Embryonic facial prominence (tissue), 1 donor: ENCODE results near the gene OR4X2.
"Not testable (repeated sequence)": the region's sequence is repeated elsewhere in the genome, so short reads cannot be mapped to it uniquely, and the experiment has no call there.

ENCODE experiments used
- DNase-seq: peaks from one replicate; pipeline ENCODE4 v3.0.0-alpha.2; 2016; ENCODE audit errors: extremely low spot score

Gene OR4X2

GRCh38 chr11:48244804-48245203, at the start of gene OR4X2:
TSS of gene OR4X2 (plus strand) at chr11:48245104. CDS start at chr11:48245104, 0 bp downstream.
- DNase-seq = no peak

- no peak for DNase-seq
Observed at GRCh38 chr11:48207881-48208280, 37.0 kb upstream of the OR4X2 start.

GRCh38 chr11:48210052-48210451, 34.9 kb upstream of the OR4X2 start:
- no peak for DNase-seq

- DNase-seq = no peak
Observed at GRCh38 chr11:48216510-48216909, 28.4 kb upstream of the OR4X2 start, which contains the start of gene OR4B1. TSS of gene OR4B1 (plus strand) at chr11:48216810. CDS start at chr11:48216810, 0 bp downstream.

GRCh38 chr11:48228761-48229160, 16.1 kb upstream of the OR4X2 start:
- no peak for DNase-seq

GRCh38 chr11:48230057-48230456, 14.8 kb upstream of the OR4X2 start:
- not testable (repeated sequence) for DNase-seq

GRCh38 chr11:48237727-48238126, 7.2 kb upstream of the OR4X2 start:
- DNase-seq = no peak

GRCh38 chr11:48242501-48242900, 2.4 kb upstream of the OR4X2 start:
- no peak for DNase-seq

GRCh38 chr11:48248902-48249301, 4.0 kb downstream of the OR4X2 start:
- DNase-seq = no peak

GRCh38 chr11:48261600-48261999, 16.7 kb downstream of the OR4X2 start:
- no peak for DNase-seq

GRCh38 chr11:48263423-48263911, 18.6 kb downstream of the OR4X2 start, which contains the start of gene OR4X1:
TSS of gene OR4X1 (plus strand) at chr11:48263861. CDS start at chr11:48263861, 0 bp downstream.
- DNase-seq = no peak

- DNase-seq = no peak
Observed at GRCh38 chr11:48270621-48271020, 25.7 kb downstream of the OR4X2 start.

GRCh38 chr11:48272606-48273005, 27.7 kb downstream of the OR4X2 start:
- DNase-seq = no peak
